DOHH2 (cell line): Measurements from ENCODE around the gene CTNS.

Source experiments
- CTCF ChIP-seq: fragments of 200-600 bp; sonication (generic); IDR thresholded peaks from one replicate; pipeline ENCODE4 v1.5.1; 2014; ENCODE audit warnings: antibody characterized with exemption, mild to moderate bottlenecking, low read depth, low read length; ENCODE audit not compliant: poor library complexity, severe bottlenecking
- EZH2phosphoT487 ChIP-seq: fragments of 200-600 bp; sonication (generic); IDR thresholded peaks from 2 replicates; pipeline ENCODE4 v1.6.1; 2017; ENCODE audit warnings: borderline replicate concordance, mild to moderate bottlenecking, antibody characterized with exemption, low read length, moderate library complexity, mixed read lengths

GRCh38 chr17:3627769-3628167, 8.8 kb upstream of the CTNS start:
- TF ChIP-seq CTCF = no peak
- TF ChIP-seq EZH2phosphoT487 = no peak
